ENCODE measurements around the gene RNF167.

RNF167 gene

GRCh38 chr17:4965311-4965986 is 25.4 kb downstream of the RNF167 start:
- Histone ChIP-seq H3K36me3 (ENCODE audit: insufficient read depth, insufficient read length, low read length) (peaks cover 25% of the 10 kb centered on the region), H3K9me3 (ENCODE audit: insufficient read depth, low read length) (no peaks in the 10 kb centered on the region), H3K4me1 (ENCODE audit: insufficient read depth, insufficient read length) (peaks cover 9% of the 10 kb centered on the region), H3K4me3 (ENCODE audit: insufficient read length, low read depth) (no peak overlapping the region), H3K9ac (ENCODE audit: insufficient read length, low read depth) (no peak overlapping the region), H3K27me3 (ENCODE audit: insufficient read depth, insufficient read length) (no peaks in the 10 kb centered on the region)
- TF ChIP-seq SUZ12 (IDR thresholded peaks at IDR 0.05; ENCODE audit: extremely low read depth, insufficient read depth, insufficient read length) (no peak), ZNF274 (IDR thresholded peaks at IDR 0.05; ENCODE audit: low read depth, low read length) (no peak), YY1 (IDR thresholded peaks at IDR 0.05; ENCODE audit: insufficient read depth, insufficient read length) (no peak)
- no peak for DNase-seq (ENCODE audit: low read depth, low spot score)

- peaks cover 33% of the 10 kb centered on the region for H3K36me3 ChIP-seq (ENCODE audit: insufficient read depth, insufficient read length, low read length)
- H3K4me1 ChIP-seq (ENCODE audit: insufficient read depth, insufficient read length) = peaks cover 9% of the 10 kb centered on the region
- TF ChIP-seq SUZ12 (IDR thresholded peaks at IDR 0.05; ENCODE audit: extremely low read depth, insufficient read depth, insufficient read length) (no peak), YY1 (IDR thresholded peaks at IDR 0.05; ENCODE audit: insufficient read depth, insufficient read length) (no peak), ZNF274 (IDR thresholded peaks at IDR 0.05; ENCODE audit: low read depth, low read length) (no peak)
- peak overlapping the region; percentile 91 for H3K4me3 ChIP-seq (ENCODE audit: insufficient read length, low read depth)
- H3K9ac ChIP-seq (ENCODE audit: insufficient read length, low read depth) = peak overlapping the region; percentile 95
- no peaks in the 10 kb centered on the region for H3K27me3 ChIP-seq (ENCODE audit: insufficient read depth, insufficient read length)
- DNase-seq (ENCODE audit: low read depth, low spot score) = peak; percentile 95
- H3K9me3 ChIP-seq (ENCODE audit: insufficient read depth, low read length) = no peaks in the 10 kb centered on the region
Observed at GRCh38 chr17:4966844-4967538, 26.9 kb downstream of the RNF167 start.

- Histone ChIP-seq H3K9ac (ENCODE audit: insufficient read length, low read depth) (peak within 1 kb of the TSS; percentile 95), H3K36me3 (ENCODE audit: insufficient read depth, insufficient read length, low read length) (peaks cover 39% of the 10 kb centered on the region), H3K9me3 (ENCODE audit: insufficient read depth, low read length) (no peaks in the 10 kb centered on the region), H3K4me3 (ENCODE audit: insufficient read length, low read depth) (peak within 1 kb of the TSS; percentile 91), H3K27me3 (ENCODE audit: insufficient read depth, insufficient read length) (no peaks in the 10 kb centered on the region), H3K4me1 (ENCODE audit: insufficient read depth, insufficient read length) (peaks cover 9% of the 10 kb centered on the region)
- TF ChIP-seq ZNF274 (IDR thresholded peaks at IDR 0.05; ENCODE audit: low read depth, low read length) (no peak), YY1 (IDR thresholded peaks at IDR 0.05; ENCODE audit: insufficient read depth, insufficient read length) (peak; percentile 82)
- DNase-seq (ENCODE audit: low read depth, low spot score) = peak; percentile 91
Observed at GRCh38 chr17:4967539-4968485, 27.7 kb downstream of the RNF167 start, which contains the start of gene SPAG7. SPAG7 (minus strand) TSS chr17:4967817; CDS start chr17:4967804, 13 bp downstream.

GRCh38 chr17:4968486-4969046 is 28.5 kb downstream of the RNF167 start:
- Histone ChIP-seq H3K4me1 (ENCODE audit: insufficient read depth, insufficient read length) (peaks cover 9% of the 10 kb centered on the region), H3K27me3 (ENCODE audit: insufficient read depth, insufficient read length) (no peaks in the 10 kb centered on the region), H3K4me3 (ENCODE audit: insufficient read length, low read depth) (peak overlapping the region; percentile 91), H3K9me3 (ENCODE audit: insufficient read depth, low read length) (no peaks in the 10 kb centered on the region), H3K9ac (ENCODE audit: insufficient read length, low read depth) (peak overlapping the region; percentile 95), H3K36me3 (ENCODE audit: insufficient read depth, insufficient read length, low read length) (peaks cover 43% of the 10 kb centered on the region)
- TF ChIP-seq SUZ12 (IDR thresholded peaks at IDR 0.05; ENCODE audit: extremely low read depth, insufficient read depth, insufficient read length) (no peak), ZNF274 (IDR thresholded peaks at IDR 0.05; ENCODE audit: low read depth, low read length) (no peak), YY1 (IDR thresholded peaks at IDR 0.05; ENCODE audit: insufficient read depth, insufficient read length) (no peak)
- no peak for DNase-seq (ENCODE audit: low read depth, low spot score)

- no peak for TF ChIP-seq SUZ12 (IDR thresholded peaks at IDR 0.05; ENCODE audit: extremely low read depth, insufficient read depth, insufficient read length)
- TF ChIP-seq YY1 (IDR thresholded peaks at IDR 0.05; ENCODE audit: insufficient read depth, insufficient read length) = no peak
- TF ChIP-seq ZNF274 (IDR thresholded peaks at IDR 0.05; ENCODE audit: low read depth, low read length) = no peak
- peaks cover 44% of the 10 kb centered on the region for H3K36me3 ChIP-seq (ENCODE audit: insufficient read depth, insufficient read length, low read length)
- H3K4me3 ChIP-seq (ENCODE audit: insufficient read length, low read depth) = peak overlapping the region; percentile 91
- H3K27me3 ChIP-seq (ENCODE audit: insufficient read depth, insufficient read length) = no peaks in the 10 kb centered on the region
- H3K9ac ChIP-seq (ENCODE audit: insufficient read length, low read depth) = peak overlapping the region; percentile 95
- DNase-seq (ENCODE audit: low read depth, low spot score) = no peak
- no peaks in the 10 kb centered on the region for H3K9me3 ChIP-seq (ENCODE audit: insufficient read depth, low read length)
- H3K4me1 ChIP-seq (ENCODE audit: insufficient read depth, insufficient read length) = peaks cover 9% of the 10 kb centered on the region
Observed at GRCh38 chr17:4969047-4969550, 29.0 kb downstream of the RNF167 start.

GRCh38 chr17:4969551-4970173 is 29.6 kb downstream of the RNF167 start:
- Histone ChIP-seq H3K36me3 (ENCODE audit: insufficient read depth, insufficient read length, low read length) (peaks cover 49% of the 10 kb centered on the region), H3K4me3 (ENCODE audit: insufficient read length, low read depth) (peak overlapping the region; percentile 91), H3K9ac (ENCODE audit: insufficient read length, low read depth) (peak overlapping the region; percentile 95), H3K4me1 (ENCODE audit: insufficient read depth, insufficient read length) (peaks cover 9% of the 10 kb centered on the region), H3K27me3 (ENCODE audit: insufficient read depth, insufficient read length) (peaks cover 3% of the 10 kb centered on the region), H3K9me3 (ENCODE audit: insufficient read depth, low read length) (no peaks in the 10 kb centered on the region)
- TF ChIP-seq YY1 (IDR thresholded peaks at IDR 0.05; ENCODE audit: insufficient read depth, insufficient read length) = no peak
- TF ChIP-seq ZNF274 (IDR thresholded peaks at IDR 0.05; ENCODE audit: low read depth, low read length) = no peak
- no peak for TF ChIP-seq SUZ12 (IDR thresholded peaks at IDR 0.05; ENCODE audit: extremely low read depth, insufficient read depth, insufficient read length)
- no peak for DNase-seq (ENCODE audit: low read depth, low spot score)
